Measurements from ENCODE around the gene FLCN.
"Not testable (repeated sequence)": the region's sequence is repeated elsewhere in the genome, so short reads cannot be mapped to it uniquely, and the experiment has no call there.

Gene FLCN

DNA sequence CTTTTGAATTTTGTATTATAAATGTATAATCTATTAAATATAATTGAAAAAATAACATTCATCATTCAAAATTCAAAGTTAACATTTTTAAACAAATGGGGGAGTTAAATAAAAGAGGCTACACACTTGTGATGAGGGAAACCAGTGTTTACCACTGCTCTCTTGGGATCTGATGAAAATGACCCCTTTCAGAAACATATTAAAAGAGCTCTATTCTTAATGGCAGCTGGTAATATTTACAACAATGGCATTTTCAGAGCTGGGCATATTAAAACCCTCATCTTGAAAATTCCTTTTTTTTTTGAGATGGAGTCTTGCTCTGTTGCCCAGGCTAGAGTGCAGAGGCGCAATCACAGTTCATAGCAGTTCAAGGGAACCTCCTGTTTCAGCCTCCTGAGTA is 19.3 kb upstream of the FLCN start:
- H3K27ac ChIP-seq (ENCODE audit: low read depth, low read length), result no peak overlapping the region
- H3K4me2 ChIP-seq (ENCODE audit: low read depth, low read length, poor library complexity, severe bottlenecking), result no peak overlapping the region
- peaks cover 43% of the 10 kb centered on the region; the same call in 1 of the 2 replicates for H3K36me3 ChIP-seq (ENCODE audit: low read length)
- H3K27me3 ChIP-seq (ENCODE audit: low read length), result no peaks in the 10 kb centered on the region
- H3K79me2 ChIP-seq (ENCODE audit: insufficient read depth, low read length), result no peaks in the 10 kb centered on the region
- no peak overlapping the region for H3K9ac ChIP-seq (ENCODE audit: low read length)
- H3K9me2 ChIP-seq (replicated peaks; ENCODE audit: insufficient read depth, low read length), result no peaks in the 10 kb centered on the region
- H3K4me3 ChIP-seq (ENCODE audit: insufficient read depth, low read length, poor library complexity, severe bottlenecking), result no peak overlapping the region
- H4K20me1 ChIP-seq (ENCODE audit: low read depth, low read length), result no peaks in the 10 kb centered on the region
- H3F3A ChIP-seq (ENCODE audit: insufficient read depth), result no peaks in the 10 kb centered on the region
- TF ChIP-seq EZH2phosphoT487 (conservative IDR thresholded peaks at IDR 0.05; ENCODE audit: low read length), result no peak
- TF ChIP-seq, protein P1, sequence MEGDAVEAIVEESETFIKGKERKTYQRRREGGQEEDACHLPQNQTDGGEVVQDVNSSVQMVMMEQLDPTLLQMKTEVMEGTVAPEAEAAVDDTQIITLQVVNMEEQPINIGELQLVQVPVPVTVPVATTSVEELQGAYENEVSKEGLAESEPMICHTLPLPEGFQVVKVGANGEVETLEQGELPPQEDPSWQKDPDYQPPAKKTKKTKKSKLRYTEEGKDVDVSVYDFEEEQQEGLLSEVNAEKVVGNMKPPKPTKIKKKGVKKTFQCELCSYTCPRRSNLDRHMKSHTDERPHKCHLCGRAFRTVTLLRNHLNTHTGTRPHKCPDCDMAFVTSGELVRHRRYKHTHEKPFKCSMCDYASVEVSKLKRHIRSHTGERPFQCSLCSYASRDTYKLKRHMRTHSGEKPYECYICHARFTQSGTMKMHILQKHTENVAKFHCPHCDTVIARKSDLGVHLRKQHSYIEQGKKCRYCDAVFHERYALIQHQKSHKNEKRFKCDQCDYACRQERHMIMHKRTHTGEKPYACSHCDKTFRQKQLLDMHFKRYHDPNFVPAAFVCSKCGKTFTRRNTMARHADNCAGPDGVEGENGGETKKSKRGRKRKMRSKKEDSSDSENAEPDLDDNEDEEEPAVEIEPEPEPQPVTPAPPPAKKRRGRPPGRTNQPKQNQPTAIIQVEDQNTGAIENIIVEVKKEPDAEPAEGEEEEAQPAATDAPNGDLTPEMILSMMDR (IDR thresholded peaks at IDR 0.05; ENCODE audit: insufficient read depth, low read length, poor library complexity, severe bottlenecking), result no peak
- H3K9me3 ChIP-seq (ENCODE audit: insufficient read depth, low read length), result no peaks in the 10 kb centered on the region
- H2AFZ ChIP-seq (ENCODE audit: low read depth, low read length, severe bottlenecking), result no peak overlapping the region

DNA sequence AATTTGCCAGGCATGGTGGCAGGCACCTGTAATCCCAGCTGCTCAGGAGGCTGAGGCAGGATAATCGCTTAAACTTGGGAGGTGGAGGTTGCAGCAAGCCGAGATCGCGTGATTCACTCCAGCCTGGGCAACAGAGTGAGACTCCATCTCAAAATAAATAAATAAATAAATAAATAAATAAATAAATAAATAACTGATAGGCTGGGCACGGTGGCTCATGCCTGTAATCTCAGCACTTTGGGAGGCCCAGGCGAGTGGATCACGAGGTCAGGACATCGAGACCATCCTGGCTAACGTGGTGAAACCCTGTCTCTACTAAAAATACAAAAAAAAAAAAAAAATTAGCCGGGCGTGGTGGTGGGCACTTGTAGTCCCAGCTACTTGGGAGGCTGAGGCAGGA is 18.7 kb upstream of the FLCN start:
- H3K9ac ChIP-seq (ENCODE audit: low read length); H3F3A ChIP-seq (ENCODE audit: insufficient read depth); H4K20me1 ChIP-seq (ENCODE audit: low read depth, low read length); H3K4me2 ChIP-seq (ENCODE audit: low read depth, low read length, poor library complexity, severe bottlenecking); H3K4me3 ChIP-seq (ENCODE audit: insufficient read depth, low read length, poor library complexity, severe bottlenecking); H2AFZ ChIP-seq (ENCODE audit: low read depth, low read length, severe bottlenecking); H3K9me2 ChIP-seq (replicated peaks; ENCODE audit: insufficient read depth, low read length); H3K27ac ChIP-seq (ENCODE audit: low read depth, low read length); H3K9me3 ChIP-seq (ENCODE audit: insufficient read depth, low read length); H3K27me3 ChIP-seq (ENCODE audit: low read length); H3K79me2 ChIP-seq (ENCODE audit: insufficient read depth, low read length): not testable (repeated sequence)
- peaks cover 41% of the 10 kb centered on the region; the same call in 1 of the 2 replicates for H3K36me3 ChIP-seq (ENCODE audit: low read length)

DNA sequence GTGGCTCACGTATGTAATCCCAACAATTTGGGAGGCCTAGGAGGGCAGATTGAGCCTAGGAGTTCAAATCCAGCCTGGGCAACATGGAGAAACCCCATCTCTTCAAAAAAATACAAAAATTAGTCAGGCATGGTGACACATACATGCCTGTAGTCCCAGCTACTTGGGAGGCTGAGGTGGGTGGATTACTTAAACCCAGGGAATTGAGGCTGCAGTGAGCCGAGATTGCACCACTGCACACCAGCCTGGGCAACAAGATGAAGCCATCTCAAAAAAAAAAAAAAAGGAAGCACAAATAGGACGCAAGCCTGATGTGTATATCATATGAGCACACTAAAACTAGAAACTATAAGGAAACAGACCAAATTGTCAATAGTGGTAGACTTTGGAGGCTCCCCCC is 17.1 kb upstream of the FLCN start:
- TF ChIP-seq, protein P1 (IDR thresholded peaks at IDR 0.05; ENCODE audit: insufficient read depth, low read length, poor library complexity, severe bottlenecking), result no peak
- TF ChIP-seq EZH2phosphoT487 (conservative IDR thresholded peaks at IDR 0.05; ENCODE audit: low read length), result no peak
- H3K27ac ChIP-seq (ENCODE audit: low read depth, low read length), result no peak overlapping the region
- no peaks in the 10 kb centered on the region for H4K20me1 ChIP-seq (ENCODE audit: low read depth, low read length)
- no peak overlapping the region for H3K9ac ChIP-seq (ENCODE audit: low read length)
- H3K4me2 ChIP-seq (ENCODE audit: low read depth, low read length, poor library complexity, severe bottlenecking), result no peak overlapping the region
- H2AFZ ChIP-seq (ENCODE audit: low read depth, low read length, severe bottlenecking), result no peak overlapping the region
- no peaks in the 10 kb centered on the region for H3K9me2 ChIP-seq (replicated peaks; ENCODE audit: insufficient read depth, low read length)
- no peaks in the 10 kb centered on the region for H3K27me3 ChIP-seq (ENCODE audit: low read length)
- no peaks in the 10 kb centered on the region for H3K9me3 ChIP-seq (ENCODE audit: insufficient read depth, low read length)
- H3K79me2 ChIP-seq (ENCODE audit: insufficient read depth, low read length), result no peaks in the 10 kb centered on the region
- H3K4me3 ChIP-seq (ENCODE audit: insufficient read depth, low read length, poor library complexity, severe bottlenecking), result no peak overlapping the region
- H3F3A ChIP-seq (ENCODE audit: insufficient read depth), result no peaks in the 10 kb centered on the region
- H3K36me3 ChIP-seq (ENCODE audit: low read length), result peaks cover 34% of the 10 kb centered on the region; the same call in 1 of the 2 replicates

DNA sequence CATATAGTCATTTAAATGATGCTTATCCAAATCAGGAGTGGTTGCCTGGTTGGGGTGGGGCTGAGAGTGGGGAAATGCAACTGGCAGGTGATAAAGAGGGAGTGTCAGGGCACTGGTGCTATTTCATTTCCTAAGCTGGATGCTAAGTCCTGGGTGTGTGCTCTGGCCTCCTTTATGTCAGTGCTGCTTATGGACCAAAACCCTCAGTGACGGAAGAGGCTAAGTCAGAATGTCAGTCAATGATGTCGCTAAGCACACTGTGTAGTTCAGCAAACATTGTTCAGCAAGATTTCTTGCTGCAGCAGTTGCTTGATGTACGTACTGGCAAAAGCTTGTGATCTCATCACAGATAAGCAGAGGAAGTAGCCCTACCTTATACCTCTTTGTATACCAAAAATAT is 16.4 kb upstream of the FLCN start:
- H3K36me3 ChIP-seq (ENCODE audit: low read length), result peaks cover 33% of the 10 kb centered on the region; the same call in 1 of the 2 replicates
- no peaks in the 10 kb centered on the region for H3K9me2 ChIP-seq (replicated peaks; ENCODE audit: insufficient read depth, low read length)
- H3K27me3 ChIP-seq (ENCODE audit: low read length), result no peaks in the 10 kb centered on the region
- TF ChIP-seq EZH2phosphoT487 (conservative IDR thresholded peaks at IDR 0.05; ENCODE audit: low read length), result no peak
- TF ChIP-seq, protein P1 (IDR thresholded peaks at IDR 0.05; ENCODE audit: insufficient read depth, low read length, poor library complexity, severe bottlenecking), result no peak
- H2AFZ ChIP-seq (ENCODE audit: low read depth, low read length, severe bottlenecking), result no peak overlapping the region
- H3K4me2 ChIP-seq (ENCODE audit: low read depth, low read length, poor library complexity, severe bottlenecking), result no peak overlapping the region
- H3K4me3 ChIP-seq (ENCODE audit: insufficient read depth, low read length, poor library complexity, severe bottlenecking), result no peak overlapping the region
- no peaks in the 10 kb centered on the region for H4K20me1 ChIP-seq (ENCODE audit: low read depth, low read length)
- no peaks in the 10 kb centered on the region for H3K9me3 ChIP-seq (ENCODE audit: insufficient read depth, low read length)
- no peaks in the 10 kb centered on the region for H3K79me2 ChIP-seq (ENCODE audit: insufficient read depth, low read length)
- no peak overlapping the region for H3K27ac ChIP-seq (ENCODE audit: low read depth, low read length)
- peaks cover 5% of the 10 kb centered on the region; the same call in 1 of the 2 replicates for H3F3A ChIP-seq (ENCODE audit: insufficient read depth)
- H3K9ac ChIP-seq (ENCODE audit: low read length), result no peak overlapping the region
